HK-2 (cell line): Measurements from ENCODE around the gene TUBGCP2.
"Not testable (repeated sequence)": the region's sequence is repeated elsewhere in the genome, so short reads cannot be mapped to it uniquely, and the experiment has no call there.

ENCODE experiments used
- DNase-seq: peaks from one replicate; pipeline ENCODE4 v3.0.0-alpha.2; 2018; ENCODE audit not compliant: unreplicated experiment

TUBGCP2 gene

GRCh38 chr10:133266056-133266795, 42.4 kb downstream of the TUBGCP2 start:
- DNase-seq: no peak

- not testable (repeated sequence) for DNase-seq
Measured at GRCh38 chr10:133265052-133265451, 43.6 kb downstream of the TUBGCP2 start.

- no peak for DNase-seq
Measured at GRCh38 chr10:133264461-133264860, 44.2 kb downstream of the TUBGCP2 start.

GRCh38 chr10:133263674-133264073, 45.0 kb downstream of the TUBGCP2 start:
- DNase-seq: no peak

- DNase-seq: no peak
Measured at GRCh38 chr10:133262696-133263095, 46.0 kb downstream of the TUBGCP2 start.

GRCh38 chr10:133261726-133262325, 46.8 kb downstream of the TUBGCP2 start:
- peak; percentile 91 for DNase-seq

- DNase-seq: peak; percentile 54
Measured at GRCh38 chr10:133260895-133261725, 47.6 kb downstream of the TUBGCP2 start.

- no peak for DNase-seq
Measured at GRCh38 chr10:133259602-133259989, 49.1 kb downstream of the TUBGCP2 start.

- peak; percentile 96 for DNase-seq
Measured at GRCh38 chr10:133258818-133259601, 49.7 kb downstream of the TUBGCP2 start.

GRCh38 chr10:133258066-133258817, 50.4 kb downstream of the TUBGCP2 start:
- no peak for DNase-seq

GRCh38 chr10:133257489-133258065, 51.1 kb downstream of the TUBGCP2 start:
- no peak for DNase-seq

GRCh38 chr10:133255323-133255722, 53.3 kb downstream of the TUBGCP2 start:
- no peak for DNase-seq

GRCh38 chr10:133254421-133255120, 54.1 kb downstream of the TUBGCP2 start:
- no peak for DNase-seq

- DNase-seq: no peak
Measured at GRCh38 chr10:133253361-133253955, 55.2 kb downstream of the TUBGCP2 start.

GRCh38 chr10:133252223-133252552, 56.5 kb downstream of the TUBGCP2 start:
- no peak for DNase-seq

GRCh38 chr10:133251388-133252222, 57.1 kb downstream of the TUBGCP2 start:
- DNase-seq: no peak

GRCh38 chr10:133249975-133250754, 58.5 kb downstream of the TUBGCP2 start:
- DNase-seq: no peak
